ENCODE measurements around the gene NXPE3.

DNA sequence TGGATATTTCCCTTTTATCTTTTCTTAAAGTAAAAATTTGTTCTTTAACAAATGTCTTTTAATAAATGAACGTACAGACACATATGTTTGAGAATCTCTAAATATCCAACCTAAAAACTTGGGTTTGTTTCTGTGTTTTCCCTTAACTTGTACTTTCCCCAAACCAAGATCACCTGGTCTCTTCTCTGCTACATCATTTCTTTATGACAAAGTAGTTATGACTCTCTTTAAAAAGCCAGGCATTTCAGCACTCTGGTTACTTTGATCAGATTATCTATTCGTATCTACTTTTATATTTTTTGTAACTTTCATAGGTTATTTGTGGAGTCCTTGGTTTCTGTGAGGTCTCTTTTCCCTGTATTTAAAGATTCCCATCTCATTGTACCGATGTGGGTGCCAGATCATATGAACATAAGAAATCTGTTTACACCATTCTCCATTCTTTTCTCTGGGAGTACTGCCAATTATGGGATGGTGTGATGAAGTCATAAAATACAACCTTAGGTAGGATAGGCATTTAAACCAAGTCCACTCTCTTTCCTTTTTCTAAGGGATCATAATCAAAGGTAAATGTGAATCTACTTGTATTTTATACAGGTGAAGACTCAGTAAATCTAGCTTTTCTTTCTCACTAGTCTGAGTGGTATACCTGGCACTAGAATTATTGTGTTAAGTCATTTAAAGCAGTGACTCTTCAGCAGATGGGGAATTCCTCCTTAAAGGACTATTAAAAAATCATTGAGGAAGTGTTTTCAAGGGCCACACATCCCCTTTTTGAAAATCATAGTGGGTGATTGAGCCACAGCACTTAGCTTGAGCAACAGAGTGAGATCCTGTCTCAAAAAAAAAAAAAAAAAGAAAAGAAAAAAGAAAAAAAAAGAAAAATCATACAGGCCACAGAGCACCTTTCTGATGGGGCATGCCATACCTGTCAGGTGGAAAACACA is 57.9 kb downstream of the NXPE3 start:
- TF ChIP-seq ARNTL (CRISPR knock-in tag; IDR thresholded peaks at IDR 0.05; ENCODE audit: borderline replicate concordance, low read depth) (no peak), ZC3H10 (CRISPR knock-in tag; IDR thresholded peaks at IDR 0.05) (no peak), ZFP3 (CRISPR knock-in tag; IDR thresholded peaks at IDR 0.05) (no peak), RARB (CRISPR knock-in tag; IDR thresholded peaks at IDR 0.05) (no peak)

All from SK-N-SH treated with all-trans-retinoic acid at 6 μM for 48 hours (cell line).